K562 (cell line): ENCODE measurements around the gene FKBP9. TPM values are rescaled to one million over a fixed set of nuclear protein-coding genes. Genes with fewer than 3 reads are reported as not detected.
A peak's percentile ranks its signal among the peaks of the same experiment; 100 is the strongest.

Experiments used
- ATAC-seq: fragments of 200-7000 bp; cut with Tn5 transposase; 3 replicates; pipeline ENCODE4 v1.9.1; 2020; ENCODE audit warnings: moderate library complexity
- BruUV-seq: library from RNA; stranded (reverse); fragments of 400-500 nt; replicated peaks from 2 replicates; lab custom pipeline; 2021; lab: Mats Ljungman, UMichigan
- CTCF ChIA-PET: fragments of 300-600 bp; formaldehyde crosslinking; extraction: SDS; loops from one replicate; lab custom pipeline; 2021; ENCODE audit warnings: low intra/inter-chr PET ratio; lab: Yijun Ruan, JAX
- POLR2A ChIA-PET: fragments of 300-600, 350-650 bp; sonication (Branson Sonifier 250); formaldehyde crosslinking; extraction: SDS; loops from one replicate; lab custom pipeline; 2021; ENCODE audit warnings: antibody characterized with exemption, inconsistent platforms; lab: Yijun Ruan, JAX
- DNase-seq, 4 experiments: peaks; one replicate each; pipeline versions ENCODE4 v3.0.0 to v3.0.0-alpha.2; 2011 to 2018; ENCODE audit warnings: low spot score in 3 of 4, mixed read lengths in 3 of 4; ENCODE audit errors: extremely low read depth in 1 of 4
- FAIRE-seq: peaks from 2 replicates; lab custom pipeline; 2011; peaks lifted over from hg19 to GRCh38; lab: Jason Lieb, UNC
- H2AFZ ChIP-seq: 2 replicates; pipeline ENCODE4 v1.6.0; 2011; ENCODE audit warnings: low read depth, low read length, control low read depth, inconsistent platforms
- H3K27ac ChIP-seq: fragments of 200-600 bp; 3 replicates; pipeline ENCODE4 v1.8.0; 2011; ENCODE audit warnings: low read depth, mild to moderate bottlenecking, control low read depth, inconsistent platforms, low read length, moderate library complexity, mixed read lengths; ENCODE audit errors: extremely low read depth
- H3K27me3 ChIP-seq, 2 experiments: fragments of 300-600 bp in 1 of 2; 2 replicates in 1 of 2; 3 replicates in 1 of 2; pipeline versions ENCODE4 v1.6.0 to v1.8.0; 2011; ENCODE audit warnings: inconsistent platforms in 2 of 2, low read length in 2 of 2, mild to moderate bottlenecking in 1 of 2, mixed read lengths in 1 of 2, moderate library complexity in 1 of 2; ENCODE audit not compliant: control insufficient read depth in 2 of 2, insufficient read depth in 2 of 2
- H3K36me3 ChIP-seq: fragments of 300-600 bp; 3 replicates; pipeline ENCODE4 v1.8.0; 2011; ENCODE audit warnings: mild to moderate bottlenecking, low read length, inconsistent platforms; ENCODE audit not compliant: control insufficient read depth, insufficient read depth
- H3K4me1 ChIP-seq, 2 experiments: fragments of 200-600 bp in 1 of 2; replicated peaks in 1 of 2; 2 replicates in 1 of 2; 3 replicates in 1 of 2; pipeline versions ENCODE4 v1.5.1 to v1.8.0; 2011; ENCODE audit warnings: inconsistent platforms in 2 of 2, low read length in 2 of 2, mild to moderate bottlenecking in 1 of 2, mixed read lengths in 1 of 2, moderate library complexity in 1 of 2; ENCODE audit not compliant: control insufficient read depth in 2 of 2, insufficient read depth in 2 of 2
- H3K4me2 ChIP-seq: 2 replicates; pipeline ENCODE4 v1.6.1; 2011; ENCODE audit warnings: low read length, control low read depth, inconsistent platforms, mixed read lengths; ENCODE audit not compliant: insufficient read depth
- H3K4me3 ChIP-seq: fragments of 200-600 bp; sonication (generic), shearing (Covaris generic); 2 replicates; pipeline ENCODE4 v1.5.1; 2016; ENCODE audit warnings: control low read depth, inconsistent platforms
- H3K79me2 ChIP-seq: fragments of 200-600 bp; 3 replicates; pipeline ENCODE4 v1.8.0; 2011; ENCODE audit warnings: low read length, inconsistent platforms; ENCODE audit not compliant: control insufficient read depth, insufficient read depth
- H3K9ac ChIP-seq, 2 experiments: 2 replicates each; pipeline versions ENCODE4 v1.6.0 to v1.6.1; 2011; ENCODE audit warnings: low read depth in 2 of 2, low read length in 2 of 2, control low read depth in 1 of 2, inconsistent platforms in 1 of 2, mild to moderate bottlenecking in 1 of 2, mixed read lengths in 1 of 2; ENCODE audit not compliant: insufficient read depth in 1 of 2
- H3K9me1 ChIP-seq: one replicate; pipeline ENCODE4 v1.6.0; 2011; ENCODE audit warnings: inconsistent platforms, mild to moderate bottlenecking, low read length, moderate library complexity; ENCODE audit not compliant: control insufficient read depth, insufficient read depth
- H3K9me3 ChIP-seq: replicated peaks from 2 replicates; pipeline ENCODE4 v1.5.1; 2011; ENCODE audit warnings: low read depth, low read length, inconsistent platforms; ENCODE audit not compliant: control insufficient read depth, insufficient read depth
- H4K20me1 ChIP-seq: replicated peaks from 2 replicates; pipeline ENCODE4 v1.6.1; 2011; ENCODE audit warnings: low read length, inconsistent platforms, mixed read lengths; ENCODE audit not compliant: control insufficient read depth, insufficient read depth
- CBFA2T2 ChIP-seq: fragments of 450-650 bp; conservative IDR thresholded peaks from 2 replicates; pipeline ENCODE4 v1.6.1; 2017; ENCODE audit warnings: mild to moderate bottlenecking
- CBX3 ChIP-seq, 2 experiments: IDR thresholded peaks; 1 replicate in 1 of 2; 2 replicates in 1 of 2; pipeline ENCODE4 v1.6.1; 2012; ENCODE audit warnings: inconsistent platforms in 2 of 2, low read length in 2 of 2, borderline replicate concordance in 1 of 2, control low read depth in 1 of 2
- CBX8 ChIP-seq: fragments of 200-600 bp; sonication (generic); IDR thresholded peaks from 2 replicates; pipeline ENCODE4 v1.6.1; 2012; ENCODE audit warnings: borderline replicate concordance, mixed run types, low read depth, mild to moderate bottlenecking, moderate library complexity, mixed read lengths, low read length, control low read depth, inconsistent platforms; ENCODE audit not compliant: poor library complexity, severe bottlenecking; ENCODE audit errors: extremely low read depth
- CREM ChIP-seq: IDR thresholded peaks from 2 replicates; pipeline ENCODE4 v1.6.1; 2014; ENCODE audit warnings: antibody characterized with exemption, low read depth
- EWSR1 ChIP-seq: fragments of 450-650 bp; IDR thresholded peaks from 2 replicates; pipeline ENCODE4 v1.6.1; 2018; ENCODE audit warnings: borderline replicate concordance, mild to moderate bottlenecking, low read depth, moderate library complexity; ENCODE audit not compliant: partially characterized antibody
- KLF13 ChIP-seq: fragments of 450-650 bp; IDR thresholded peaks from 2 replicates; pipeline ENCODE4 v1.6.1; 2016; ENCODE audit warnings: missing genetic modification characterization, low read depth, mild to moderate bottlenecking, missing compliant biosample characterization, moderate library complexity, borderline replicate concordance
- PTTG1 ChIP-seq: fragments of 450-650 bp; IDR thresholded peaks from 2 replicates; pipeline ENCODE4 v1.6.1; 2016; ENCODE audit warnings: low read depth, mild to moderate bottlenecking, missing genetic modification characterization, missing compliant biosample characterization
- SREBF1 ChIP-seq: fragments of 150-350 bp; IDR thresholded peaks from 2 replicates; pipeline ENCODE4 v1.6.1; 2014; ENCODE audit warnings: antibody characterized with exemption, low read depth, low read length, borderline replicate concordance
- SRF ChIP-seq, 2 experiments: fragments of 250-450, 450-650 bp in 1 of 2; sonication (Bioruptor Pico) in 1 of 2; sonication (generic) in 1 of 2; formaldehyde crosslinking; IDR thresholded peaks; 2 replicates each; pipeline versions ENCODE4 v1.5.0 to v1.5.1; 2020 to 2022; ENCODE audit warnings: mild to moderate bottlenecking in 1 of 2, missing genetic modification reagents in 1 of 2
- TARDBP ChIP-seq: fragments of 450-650 bp; IDR thresholded peaks from 2 replicates; pipeline ENCODE4 v1.6.1; 2016
- ZNF707 ChIP-seq: fragments of 250-450 bp; sonication (Bioruptor Pico); conservative IDR thresholded peaks from 2 replicates; pipeline ENCODE4 v1.8.0; 2022; ENCODE audit warnings: inconsistent platforms, mild to moderate bottlenecking, moderate library complexity
- WGBS: fragments of 100-300 bp; shearing (Covaris generic); methylation state at CpG from one replicate; pipeline ENCODE4 v1.1.6; 2016; ENCODE audit warnings: low coverage, mixed read lengths; ENCODE audit not compliant: insufficient coverage; ENCODE audit errors: missing lambda C conversion rate; 5-methylcytosine and 5-hydroxymethylcytosine counted together
- in situ Hi-C: fragments of 300-500 bp; cut with MboI; formaldehyde crosslinking; loops from 4 replicates; pipeline ENCODE4 v1.15.0; 2018; ENCODE audit warnings: inconsistent platforms, mixed read lengths
- intact Hi-C: fragments of 100-400 bp; cut with micrococcal nuclease; formaldehyde crosslinking; loops from 2 replicates; pipeline ENCODE4 v1.14.2; 2022
- polyA plus RNA-seq, 8 experiments: library from polyadenylated mRNA; depleted of rRNA in 4 of 8; stranded (reverse) in 5 of 8; unstranded in 3 of 8; fragments of >200 nt; fragmentation: Nextera tagmentation in 2 of 8; fragmentation: Illumina TruSeq in 1 of 8; extraction: Ambion mirVana in 2 of 8; extraction: Trizol in 1 of 8; gene quantifications; 2 replicates each; pipeline versions ENCODE4 v1.2.1 to v1.2.3, GENCODE V29; 2011 to 2014; ENCODE audit warnings: inconsistent platforms in 1 of 8, missing spikeins in 1 of 8
- total RNA-seq, 7 experiments: library from RNA; depleted of rRNA in 6 of 7; stranded (reverse); fragments of >200 nt in 6 of 7; fragmentation: Illumina TruSeq in 2 of 7; extraction: Trizol in 2 of 7; gene quantifications; 2 replicates each; pipeline versions ENCODE4 v1.2.1 to v1.2.3, GENCODE V29; 2011 to 2021; ENCODE audit warnings: low replicate concordance in 1 of 7
- TF ChIP-seq, protein P1 (sequence below): fragments of 450-650 bp; IDR thresholded peaks from 2 replicates; pipeline ENCODE4 v1.6.1; 2016; ENCODE audit warnings: mild to moderate bottlenecking
- TF ChIP-seq, protein P2 (sequence below): fragments of 200-800 bp; sonication (Bioruptor generic); IDR thresholded peaks from 2 replicates; pipeline ENCODE4 v1.6.1; 2017; ENCODE audit warnings: missing genetic modification characterization, missing compliant biosample characterization

Gene FKBP9
- total and polyA plus RNA-seq, 9 of the 15 experiments (the other 6 are each of a cell fraction or from before 2014, with no cell fraction given): 5.9 to 23.7 (median 15.8) TPM

DNA sequence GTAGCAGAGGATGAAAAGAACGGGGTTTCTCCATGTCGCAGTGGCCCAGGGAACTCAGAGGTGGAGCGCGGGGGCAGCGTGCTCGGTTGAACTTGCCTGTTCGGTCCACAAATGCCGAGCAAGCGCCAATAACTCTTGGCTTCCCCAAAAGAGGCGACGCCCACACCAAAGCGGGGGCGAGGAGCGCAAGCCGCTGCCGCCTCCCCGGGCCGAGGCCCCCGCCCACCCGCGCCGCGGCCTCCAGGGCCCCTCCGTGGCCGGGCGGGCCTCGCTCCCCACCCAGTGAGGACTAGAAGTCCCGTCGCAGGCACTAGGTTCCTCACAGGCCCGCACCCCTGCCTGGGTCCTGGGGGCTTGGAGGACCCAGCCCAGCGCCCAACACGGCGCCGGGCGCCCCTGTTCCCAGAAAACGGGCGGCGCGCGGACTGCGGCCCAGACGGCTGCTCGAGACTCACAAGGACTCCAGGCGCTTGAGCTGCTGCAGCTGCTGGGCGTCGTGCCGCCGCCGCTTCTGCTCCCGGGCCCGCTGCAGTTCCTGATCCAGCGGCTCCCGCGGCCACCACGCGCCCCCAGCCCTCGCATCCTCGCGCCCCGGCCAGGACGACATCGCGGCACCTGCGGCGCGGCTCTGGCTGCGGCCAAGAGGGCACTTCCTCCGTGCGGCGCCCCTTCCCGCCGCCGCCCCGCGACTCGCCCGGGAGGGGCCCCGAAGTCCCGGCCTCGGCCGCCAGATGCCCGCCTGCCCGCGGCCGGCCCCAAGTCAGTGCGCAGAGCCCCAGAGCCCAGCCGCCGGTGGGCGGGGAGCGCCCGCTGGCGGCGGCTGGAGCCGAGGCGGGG, 14.6 kb upstream of the FKBP9 start:
- ATAC-seq (peak; percentile 93), FAIRE-seq (no peak), DNase-seq (peak; percentile 87 to 90 (median 88))
- H3K9me3 ChIP-seq: peaks cover 6% of the 10 kb centered on the region; the same call in 1 of the 2 replicates
- peaks cover 39% of the 10 kb centered on the region for H3K79me2 ChIP-seq
- intact Hi-C loops (loop anchor here (1.0 to 5.0 kb wide), 6 partner anchors 35 to 250 kb away; partner anchors contain the start of genes KBTBD2 and NT5C3A), in situ Hi-C loops (no loop called here)
- H3K4me2 ChIP-seq: peak overlapping the region; percentile 93
- ChIA-PET CTCF (interaction anchor here (0.6 to 2.0 kb wide), 3 partner anchors 52 to 123 kb away, joined by 3 to 9 read pairs (median 3); no protein-coding TSS in a partner anchor), POLR2A (interaction anchor here (0.6 to 2.8 kb wide), 4 partner anchors 8 to 126 kb away, joined by 3 to 21 read pairs (median 3); partner anchors contain the start of gene FKBP9)
- H4K20me1 ChIP-seq: no peaks in the 10 kb centered on the region
- no TSS peak for BruUV-seq
- H3K4me3 ChIP-seq: peak overlapping the region; percentile 84
- under 1% methylated on average over 68 of the region's 95 CpGs for WGBS
- peak overlapping the region; percentile 94 for H2AFZ ChIP-seq
- H3K9me1 ChIP-seq: no peaks in the 10 kb centered on the region
- peaks cover 6 to 11% of the 10 kb centered on the region in 2 experiments; a peak in 4 of 5 replicates for H3K4me1 ChIP-seq
- peak overlapping the region; percentile 89 to 97 for H3K9ac ChIP-seq
- H3K36me3 ChIP-seq: peaks cover 13% of the 10 kb centered on the region; the same call in 2 of the 3 replicates
- H3K27me3 ChIP-seq: no peaks in the 10 kb centered on the region
- peak overlapping the region; percentile 90 for H3K27ac ChIP-seq
- no peak for TF ChIP-seq PTTG1
- no peak for TF ChIP-seq SRF (CRISPR knock-in tag; IDR thresholded peaks at IDR 0.05)
- TF ChIP-seq EWSR1: no peak
- TF ChIP-seq TARDBP: no peak; the same call in 1 of the 2 replicates
- no peak; the same call in 1 of the 2 replicates for TF ChIP-seq KLF13 (tag)
- no peak for TF ChIP-seq CBX8
- no peak for TF ChIP-seq CBX3 (IDR thresholded peaks at IDR 0.05; ENCODE audit: borderline replicate concordance in 1 of 2, low read length in 2 of 2)
- TF ChIP-seq CBFA2T2: no peak
- TF ChIP-seq, protein P1, sequence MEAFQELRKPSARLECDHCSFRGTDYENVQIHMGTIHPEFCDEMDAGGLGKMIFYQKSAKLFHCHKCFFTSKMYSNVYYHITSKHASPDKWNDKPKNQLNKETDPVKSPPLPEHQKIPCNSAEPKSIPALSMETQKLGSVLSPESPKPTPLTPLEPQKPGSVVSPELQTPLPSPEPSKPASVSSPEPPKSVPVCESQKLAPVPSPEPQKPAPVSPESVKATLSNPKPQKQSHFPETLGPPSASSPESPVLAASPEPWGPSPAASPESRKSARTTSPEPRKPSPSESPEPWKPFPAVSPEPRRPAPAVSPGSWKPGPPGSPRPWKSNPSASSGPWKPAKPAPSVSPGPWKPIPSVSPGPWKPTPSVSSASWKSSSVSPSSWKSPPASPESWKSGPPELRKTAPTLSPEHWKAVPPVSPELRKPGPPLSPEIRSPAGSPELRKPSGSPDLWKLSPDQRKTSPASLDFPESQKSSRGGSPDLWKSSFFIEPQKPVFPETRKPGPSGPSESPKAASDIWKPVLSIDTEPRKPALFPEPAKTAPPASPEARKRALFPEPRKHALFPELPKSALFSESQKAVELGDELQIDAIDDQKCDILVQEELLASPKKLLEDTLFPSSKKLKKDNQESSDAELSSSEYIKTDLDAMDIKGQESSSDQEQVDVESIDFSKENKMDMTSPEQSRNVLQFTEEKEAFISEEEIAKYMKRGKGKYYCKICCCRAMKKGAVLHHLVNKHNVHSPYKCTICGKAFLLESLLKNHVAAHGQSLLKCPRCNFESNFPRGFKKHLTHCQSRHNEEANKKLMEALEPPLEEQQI: no peak
- TF ChIP-seq CREM: peak; percentile 4; the same call in 1 of the 2 replicates
- TF ChIP-seq ZNF707 (CRISPR knock-in tag): no peak
- no peak for TF ChIP-seq SREBF1
- TF ChIP-seq, protein P2, sequence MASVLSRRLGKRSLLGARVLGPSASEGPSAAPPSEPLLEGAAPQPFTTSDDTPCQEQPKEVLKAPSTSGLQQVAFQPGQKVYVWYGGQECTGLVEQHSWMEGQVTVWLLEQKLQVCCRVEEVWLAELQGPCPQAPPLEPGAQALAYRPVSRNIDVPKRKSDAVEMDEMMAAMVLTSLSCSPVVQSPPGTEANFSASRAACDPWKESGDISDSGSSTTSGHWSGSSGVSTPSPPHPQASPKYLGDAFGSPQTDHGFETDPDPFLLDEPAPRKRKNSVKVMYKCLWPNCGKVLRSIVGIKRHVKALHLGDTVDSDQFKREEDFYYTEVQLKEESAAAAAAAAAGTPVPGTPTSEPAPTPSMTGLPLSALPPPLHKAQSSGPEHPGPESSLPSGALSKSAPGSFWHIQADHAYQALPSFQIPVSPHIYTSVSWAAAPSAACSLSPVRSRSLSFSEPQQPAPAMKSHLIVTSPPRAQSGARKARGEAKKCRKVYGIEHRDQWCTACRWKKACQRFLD (CRISPR knock-in tag): 0 out of 2 replicates have a peak, but pooled peaks have one; percentile 21
